Embryonic facial prominence (tissue), 1 donor: Measurements from ENCODE around the gene HLTF.

Source experiments
- DNase-seq: peaks from one replicate; pipeline ENCODE4 v3.0.0-alpha.2; 2016; ENCODE audit errors: extremely low spot score

Gene HLTF

GRCh38 chr3:149089395-149089794 lies 3.1 kb upstream of the HLTF start:
- no peak for DNase-seq

- DNase-seq: no peak
These were observed 875 bp upstream of the HLTF start for GRCh38 chr3:149087208-149087607.

GRCh38 chr3:149085828-149086231 lies 503 bp downstream of the HLTF start:
- DNase-seq: no peak

- DNase-seq: no peak
These were observed 4.6 kb downstream of the HLTF start for GRCh38 chr3:149081772-149082171.

GRCh38 chr3:149080699-149081091 lies 5.6 kb downstream of the HLTF start:
- DNase-seq: no peak

- DNase-seq: no peak
These were observed 6.2 kb downstream of the HLTF start for GRCh38 chr3:149080011-149080698.

GRCh38 chr3:149077628-149078027 lies 8.7 kb downstream of the HLTF start:
- DNase-seq: no peak

- DNase-seq: no peak
These were observed 18.4 kb downstream of the HLTF start for GRCh38 chr3:149067883-149068282.

GRCh38 chr3:149061776-149062175 lies 24.6 kb downstream of the HLTF start:
- no peak for DNase-seq

- DNase-seq: no peak
These were observed 27.7 kb downstream of the HLTF start for GRCh38 chr3:149058602-149059001.

- DNase-seq: no peak
These were observed 28.1 kb downstream of the HLTF start for GRCh38 chr3:149058198-149058597.

- DNase-seq: no peak
These were observed 30.8 kb downstream of the HLTF start for GRCh38 chr3:149055575-149055974.

- DNase-seq: no peak
These were observed 41.8 kb downstream of the HLTF start for GRCh38 chr3:149044339-149045083.

- DNase-seq: no peak
These were observed 43.4 kb downstream of the HLTF start for GRCh38 chr3:149042789-149043386.

- DNase-seq: no peak
These were observed 48.0 kb downstream of the HLTF start for GRCh38 chr3:149038322-149038721.

GRCh38 chr3:149037684-149038083 lies 48.6 kb downstream of the HLTF start:
- no peak for DNase-seq

- DNase-seq: no peak
These were observed 55.2 kb downstream of the HLTF start for GRCh38 chr3:149031096-149031495.

- DNase-seq: no peak
These were observed 59.6 kb downstream of the HLTF start for GRCh38 chr3:149026718-149027117.

- DNase-seq: no peak
These were observed 62.4 kb downstream of the HLTF start for GRCh38 chr3:149023951-149024350.

- no peak for DNase-seq
These were observed 64.5 kb downstream of the HLTF start for GRCh38 chr3:149021830-149022229.

GRCh38 chr3:149020839-149021252 lies 65.5 kb downstream of the HLTF start:
- no peak for DNase-seq

GRCh38 chr3:149020196-149020838 lies 66.0 kb downstream of the HLTF start:
- DNase-seq: no peak

GRCh38 chr3:149019580-149019979 lies 66.8 kb downstream of the HLTF start:
- DNase-seq: no peak
